Endothelial cell of umbilical vein (primary cell): Measurements from ENCODE around the gene CHN1.

Source experiments
- JUN ChIP-seq: IDR thresholded peaks from 2 replicates; pipeline ENCODE4 v1.6.1; 2011; ENCODE audit warnings: borderline replicate concordance, low read depth; ENCODE audit not compliant: insufficient read length, insufficient read depth
- TF ChIP-seq, protein P1 (sequence below), 2 donors: IDR thresholded peaks; 1 replicate in 1 of 2; 2 replicates in 1 of 2; pipeline ENCODE4 v1.5.1; 2011; ENCODE audit warnings: low read length in 2 of 2, mild to moderate bottlenecking in 2 of 2, moderate library complexity in 2 of 2, control low read depth in 1 of 2, inconsistent platforms in 1 of 2, low read depth in 1 of 2; ENCODE audit not compliant: insufficient read depth in 1 of 2; ENCODE audit errors: extremely low read depth in 1 of 2
- TF ChIP-seq, protein P2 (sequence below): IDR thresholded peaks from 2 replicates; pipeline ENCODE4 v1.6.1; 2011; ENCODE audit not compliant: insufficient read depth, insufficient read length

DNA sequence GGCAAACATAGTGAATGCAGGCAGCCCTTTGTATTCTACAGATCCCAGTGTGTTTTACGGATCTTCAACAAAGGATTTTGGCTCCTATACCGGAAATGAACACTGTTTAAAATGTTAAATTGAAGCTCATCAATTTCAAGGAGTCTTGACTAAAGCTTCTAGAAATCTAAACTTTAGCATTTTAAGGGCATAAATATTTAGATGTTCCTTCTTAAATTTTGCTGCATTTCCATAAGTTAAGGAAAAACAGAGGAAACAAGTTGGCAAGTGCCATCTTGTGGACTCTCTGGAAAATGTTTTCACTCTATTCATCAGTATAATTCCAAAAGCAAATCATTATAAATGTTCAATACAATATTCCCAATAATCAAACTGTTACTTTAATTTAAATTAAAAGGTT lies 19.6 kb downstream of the CHN1 start:
- TF ChIP-seq, protein P1, sequence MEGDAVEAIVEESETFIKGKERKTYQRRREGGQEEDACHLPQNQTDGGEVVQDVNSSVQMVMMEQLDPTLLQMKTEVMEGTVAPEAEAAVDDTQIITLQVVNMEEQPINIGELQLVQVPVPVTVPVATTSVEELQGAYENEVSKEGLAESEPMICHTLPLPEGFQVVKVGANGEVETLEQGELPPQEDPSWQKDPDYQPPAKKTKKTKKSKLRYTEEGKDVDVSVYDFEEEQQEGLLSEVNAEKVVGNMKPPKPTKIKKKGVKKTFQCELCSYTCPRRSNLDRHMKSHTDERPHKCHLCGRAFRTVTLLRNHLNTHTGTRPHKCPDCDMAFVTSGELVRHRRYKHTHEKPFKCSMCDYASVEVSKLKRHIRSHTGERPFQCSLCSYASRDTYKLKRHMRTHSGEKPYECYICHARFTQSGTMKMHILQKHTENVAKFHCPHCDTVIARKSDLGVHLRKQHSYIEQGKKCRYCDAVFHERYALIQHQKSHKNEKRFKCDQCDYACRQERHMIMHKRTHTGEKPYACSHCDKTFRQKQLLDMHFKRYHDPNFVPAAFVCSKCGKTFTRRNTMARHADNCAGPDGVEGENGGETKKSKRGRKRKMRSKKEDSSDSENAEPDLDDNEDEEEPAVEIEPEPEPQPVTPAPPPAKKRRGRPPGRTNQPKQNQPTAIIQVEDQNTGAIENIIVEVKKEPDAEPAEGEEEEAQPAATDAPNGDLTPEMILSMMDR (IDR thresholded peaks at IDR 0.05; ENCODE audit: extremely low read depth in 1 of 2, insufficient read depth in 1 of 2, low read depth in 1 of 2, low read length in 2 of 2): peak; percentile 21 to 36
- TF ChIP-seq, protein P2, sequence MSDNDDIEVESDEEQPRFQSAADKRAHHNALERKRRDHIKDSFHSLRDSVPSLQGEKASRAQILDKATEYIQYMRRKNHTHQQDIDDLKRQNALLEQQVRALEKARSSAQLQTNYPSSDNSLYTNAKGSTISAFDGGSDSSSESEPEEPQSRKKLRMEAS: no peak
- TF ChIP-seq JUN: no peak
